Nucleus accumbens (tissue), 56 donors: Measurements from ENCODE around the gene MAPKAPK5.
"Not testable (repeated sequence)": the region's sequence is repeated elsewhere in the genome, so short reads cannot be mapped to it uniquely, and the experiment has no call there.

Experiments
- DNase-seq, 56 donors: peaks; one replicate each; lab custom pipeline; 2025; lab: John Stamatoyannopoulos, UW

The MAPKAPK5 gene, protein sequence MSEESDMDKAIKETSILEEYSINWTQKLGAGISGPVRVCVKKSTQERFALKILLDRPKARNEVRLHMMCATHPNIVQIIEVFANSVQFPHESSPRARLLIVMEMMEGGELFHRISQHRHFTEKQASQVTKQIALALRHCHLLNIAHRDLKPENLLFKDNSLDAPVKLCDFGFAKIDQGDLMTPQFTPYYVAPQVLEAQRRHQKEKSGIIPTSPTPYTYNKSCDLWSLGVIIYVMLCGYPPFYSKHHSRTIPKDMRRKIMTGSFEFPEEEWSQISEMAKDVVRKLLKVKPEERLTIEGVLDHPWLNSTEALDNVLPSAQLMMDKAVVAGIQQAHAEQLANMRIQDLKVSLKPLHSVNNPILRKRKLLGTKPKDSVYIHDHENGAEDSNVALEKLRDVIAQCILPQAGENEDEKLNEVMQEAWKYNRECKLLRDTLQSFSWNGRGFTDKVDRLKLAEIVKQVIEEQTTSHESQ

DNA sequence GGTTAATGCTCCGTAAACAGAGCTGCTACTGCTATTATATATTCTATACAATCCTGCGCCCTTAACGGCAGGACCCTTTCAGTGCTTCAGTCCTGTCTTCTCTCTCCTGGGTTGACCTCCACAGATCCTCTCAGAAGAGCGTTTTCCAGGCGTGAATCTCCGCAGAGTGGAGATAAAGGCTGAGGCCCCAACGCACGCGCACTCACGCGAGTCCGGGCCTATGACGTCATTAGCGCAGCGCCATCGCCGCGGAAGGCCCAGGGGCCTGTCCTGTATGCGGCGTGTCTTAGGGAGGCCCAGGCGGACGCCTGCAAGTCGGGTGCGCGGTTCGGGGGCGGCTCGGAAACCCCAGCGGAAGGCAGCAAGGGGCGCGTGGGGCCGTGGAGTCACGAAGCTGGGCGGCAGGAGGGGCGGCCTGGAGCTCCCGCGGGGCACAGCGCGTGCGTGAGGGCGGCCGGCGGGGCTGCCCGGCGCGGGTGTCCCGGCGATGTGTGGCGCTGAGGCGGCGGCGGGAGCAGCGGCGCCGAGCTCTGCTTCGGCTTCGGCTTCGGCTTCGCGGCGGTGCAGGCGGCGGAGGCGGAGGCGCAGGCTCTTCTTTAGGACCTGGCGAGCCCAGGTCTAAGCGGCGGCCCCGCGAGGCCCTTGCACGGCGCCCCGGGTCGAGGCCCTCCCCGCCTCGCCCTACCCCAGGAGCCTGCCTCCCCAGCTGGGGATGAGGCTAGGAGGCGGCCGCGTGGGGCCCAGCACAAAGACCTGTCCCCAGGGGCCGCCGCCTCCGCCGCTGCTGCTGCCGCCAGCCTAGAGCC, at the start of gene MAPKAPK5:
Gene MAPKAPK5 (plus strand): TSS at position 479 of the 806 bp plus-strand sequence. CDS start 506 bp downstream, outside the sequence.
- DNase-seq = peak in 55 of 56 donors; percentile 25 to 94 (median 86)

DNA sequence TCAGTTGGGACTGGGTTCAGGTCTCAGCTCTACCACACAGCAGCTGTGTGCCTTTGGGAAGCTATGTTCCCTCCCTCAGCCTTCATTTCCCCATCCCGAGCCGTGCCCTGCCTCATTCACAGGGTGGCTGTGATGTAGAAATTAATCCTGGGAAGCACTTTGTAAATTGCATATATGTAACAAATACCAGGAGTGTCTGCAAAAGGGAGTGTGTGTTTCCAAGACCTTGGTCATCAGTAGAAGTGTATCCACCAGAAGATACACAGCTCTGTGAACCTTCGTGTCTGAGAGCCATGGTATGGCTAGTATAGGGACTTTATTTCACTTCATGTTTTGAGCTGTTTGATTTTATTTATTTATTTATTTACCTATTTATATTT, 49.2 kb upstream of the MAPKAPK5 start:
- DNase-seq = no peak

DNA sequence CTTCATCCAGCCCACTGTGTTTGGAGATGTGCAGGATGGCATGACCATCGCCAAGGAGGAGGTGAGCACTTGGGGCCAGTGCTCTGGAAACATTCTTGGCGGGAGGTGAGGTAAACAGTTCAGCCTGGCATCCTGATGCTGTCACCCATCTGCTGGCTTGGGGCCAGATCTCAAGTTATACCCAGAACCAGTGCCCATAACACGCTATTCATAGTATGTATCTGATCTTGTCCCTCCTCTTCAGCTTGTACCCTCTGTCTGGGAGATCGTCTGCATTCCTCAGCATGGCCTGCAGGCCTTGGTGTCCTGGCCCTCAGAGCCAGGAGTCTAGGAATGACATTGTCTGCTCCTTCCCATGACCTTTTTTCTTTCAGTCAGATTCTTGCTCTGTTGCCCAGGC, 43.8 kb upstream of the MAPKAPK5 start:
- DNase-seq = no peak

GRCh38 chr12:111799758-111800157, 42.3 kb upstream of the MAPKAPK5 start:
- DNase-seq = no peak

DNA sequence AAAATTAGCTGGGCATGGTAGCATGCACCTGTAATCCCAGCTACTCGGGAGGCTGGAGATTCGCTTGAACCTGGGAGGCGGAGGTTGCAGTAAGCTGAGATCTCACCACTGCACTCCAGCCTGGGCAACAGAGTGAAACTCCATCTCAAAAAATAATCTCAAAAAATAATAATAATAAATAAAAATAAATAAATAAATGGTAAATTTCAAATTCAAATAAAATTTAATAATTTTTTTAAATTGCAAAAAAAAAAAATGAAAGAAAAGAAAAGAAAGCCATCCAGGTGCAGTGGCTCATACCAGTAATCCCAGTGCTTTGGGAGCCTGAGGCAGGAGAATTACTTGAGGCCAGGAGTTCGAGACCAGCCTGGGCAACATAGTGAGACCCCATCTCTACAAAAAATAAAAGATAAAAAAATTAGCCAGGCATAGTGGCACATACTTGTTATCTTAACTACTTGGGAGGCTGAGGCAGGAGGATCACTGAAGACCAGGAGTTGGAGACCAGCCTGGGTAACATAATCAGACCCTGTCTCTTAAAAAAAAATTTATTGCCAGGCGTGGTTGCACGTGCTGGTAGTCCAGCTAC, 38.9 kb upstream of the MAPKAPK5 start:
- DNase-seq = no peak

DNA sequence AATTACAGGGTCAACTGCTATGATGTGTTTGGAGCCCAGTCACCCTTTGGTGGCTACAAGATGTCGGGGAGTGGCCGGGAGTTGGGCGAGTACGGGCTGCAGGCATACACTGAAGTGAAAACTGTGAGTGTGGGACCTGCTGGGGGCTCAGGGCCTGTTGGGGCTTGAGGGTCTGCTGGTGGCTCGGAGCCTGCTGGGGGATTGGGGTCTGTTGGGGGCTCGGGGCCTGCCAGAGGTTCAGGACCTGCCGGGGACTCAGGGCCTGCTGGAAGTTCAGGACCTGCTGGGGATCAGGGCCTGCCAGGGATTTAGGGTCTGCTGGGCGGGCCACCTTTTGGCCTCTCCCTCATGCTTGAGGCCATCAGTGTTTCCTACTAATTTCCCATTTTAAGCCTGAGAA, 38.2 kb upstream of the MAPKAPK5 start:
- no peak for DNase-seq

GRCh38 chr12:111806304-111806703, 35.7 kb upstream of the MAPKAPK5 start:
- no peak for DNase-seq

DNA sequence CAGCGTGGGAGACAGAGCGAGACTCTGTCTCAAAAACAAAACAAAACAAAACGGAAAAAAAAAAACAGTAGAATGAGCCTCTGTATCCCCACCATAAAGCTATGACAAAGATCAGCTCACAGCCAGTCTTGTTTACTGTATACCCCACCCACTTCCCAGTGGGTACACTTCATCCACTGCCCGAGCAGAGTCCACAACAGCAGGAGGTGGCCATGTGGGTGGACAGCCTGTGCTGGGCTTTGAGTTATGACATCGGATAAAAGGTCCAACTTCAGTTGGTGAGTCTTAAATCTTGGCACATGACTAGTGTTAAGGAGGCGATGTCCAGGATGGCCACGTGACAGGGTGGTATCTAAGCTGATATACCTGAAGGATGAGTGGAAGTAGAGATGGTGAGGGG, 34.8 kb upstream of the MAPKAPK5 start:
- DNase-seq = no peak

- DNase-seq = peak in 52 of 56 donors; percentile 1 to 85 (median 48)
These were observed 28.9 kb upstream of the MAPKAPK5 start for GRCh38 chr12:111812881-111813741.

DNA sequence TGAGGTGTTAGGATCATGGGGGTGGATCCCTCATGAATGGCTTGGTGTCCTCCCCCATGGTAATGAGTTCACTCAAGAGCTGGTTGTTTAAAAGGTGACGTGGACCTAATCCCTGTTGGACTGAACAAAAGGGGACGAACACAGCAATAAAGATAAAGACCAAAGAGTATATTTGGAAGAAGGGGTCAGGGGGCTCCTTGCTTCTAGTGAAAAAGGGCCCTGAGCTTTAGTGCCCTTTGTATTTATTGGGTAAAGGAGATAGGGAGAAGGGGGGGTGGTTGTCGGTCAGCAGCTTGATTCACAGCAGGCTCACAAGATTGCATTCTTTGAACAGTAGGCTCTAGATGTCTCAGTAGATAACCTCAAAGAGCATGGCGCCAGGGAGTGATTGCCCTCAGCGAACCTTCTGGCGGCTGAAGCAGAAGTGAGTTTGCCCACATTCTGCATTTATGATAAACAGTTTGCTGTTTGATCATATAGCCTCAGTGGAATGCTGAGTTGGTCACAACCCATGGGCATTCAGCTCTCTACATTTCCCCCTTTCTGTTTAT, 25.9 kb upstream of the MAPKAPK5 start:
- DNase-seq = no peak

- not testable (repeated sequence) for DNase-seq
These were observed 25.1 kb upstream of the MAPKAPK5 start for GRCh38 chr12:111816898-111817297.

DNA sequence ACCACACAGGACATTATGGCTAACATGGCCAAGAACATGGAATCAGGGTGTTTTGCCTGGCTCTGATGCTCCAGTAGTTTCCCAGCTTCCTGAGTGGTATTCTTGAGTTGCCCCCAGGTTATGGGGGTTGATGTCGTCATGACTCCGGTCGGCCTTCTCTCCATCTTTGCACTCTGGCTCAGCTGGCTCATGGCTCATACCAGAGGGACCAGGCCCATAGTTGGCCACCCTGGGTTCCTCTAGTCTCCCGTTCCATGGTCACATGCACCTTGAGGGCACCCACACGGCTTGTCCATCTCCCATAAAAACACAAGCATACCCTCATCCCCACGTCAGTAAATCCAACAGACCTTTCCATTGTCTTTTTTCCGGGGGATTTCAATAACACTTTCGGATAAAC, 23.7 kb upstream of the MAPKAPK5 start:
- DNase-seq = no peak

GRCh38 chr12:111819191-111820158, 22.6 kb upstream of the MAPKAPK5 start:
- no peak for DNase-seq

- not testable (repeated sequence) for DNase-seq
These were observed 21.2 kb upstream of the MAPKAPK5 start for GRCh38 chr12:111820828-111821227.

DNA sequence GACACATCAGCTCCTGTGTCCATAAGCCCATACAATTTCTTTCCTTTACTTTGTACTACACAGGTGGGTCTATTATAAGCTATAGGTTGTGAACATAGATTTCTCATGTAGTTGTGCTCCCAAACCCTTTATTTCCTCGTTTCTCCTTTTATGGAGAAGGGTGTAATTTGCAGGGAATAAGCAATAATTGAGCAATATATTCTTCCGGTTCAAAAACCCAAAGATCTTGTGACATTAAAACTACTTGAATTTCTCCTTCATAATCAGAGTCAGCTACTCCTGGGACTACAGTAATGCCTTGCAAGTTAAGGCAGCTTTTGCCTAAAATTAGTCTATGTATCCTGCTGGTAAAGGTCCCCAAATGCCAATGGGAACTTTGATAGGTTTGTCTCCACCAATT, 19.1 kb upstream of the MAPKAPK5 start:
- DNase-seq = no peak

GRCh38 chr12:111823891-111824290, 18.1 kb upstream of the MAPKAPK5 start:
- DNase-seq = no peak

- DNase-seq = not testable (repeated sequence)
These were observed 17.7 kb upstream of the MAPKAPK5 start for GRCh38 chr12:111824312-111824711.

DNA sequence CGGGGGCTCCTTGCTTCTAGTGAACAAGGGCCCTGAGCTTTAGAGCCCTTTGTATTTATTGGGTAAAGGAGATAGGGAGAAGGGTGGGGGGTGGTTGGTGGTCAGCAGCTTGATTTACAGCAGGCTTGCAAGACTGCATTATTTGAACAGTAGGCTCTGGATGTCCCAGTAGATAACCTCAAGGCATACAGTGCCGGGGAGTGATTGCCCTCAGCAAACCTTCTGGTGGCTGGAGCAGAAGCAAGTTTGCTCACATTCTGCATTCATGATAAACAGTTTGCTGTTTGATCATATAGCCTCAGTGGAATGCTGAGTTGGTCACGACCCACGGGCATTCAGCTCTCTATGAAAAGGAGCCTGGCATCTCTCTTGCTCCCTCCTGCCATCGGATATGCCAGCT, 16.5 kb upstream of the MAPKAPK5 start:
- DNase-seq = no peak

DNA sequence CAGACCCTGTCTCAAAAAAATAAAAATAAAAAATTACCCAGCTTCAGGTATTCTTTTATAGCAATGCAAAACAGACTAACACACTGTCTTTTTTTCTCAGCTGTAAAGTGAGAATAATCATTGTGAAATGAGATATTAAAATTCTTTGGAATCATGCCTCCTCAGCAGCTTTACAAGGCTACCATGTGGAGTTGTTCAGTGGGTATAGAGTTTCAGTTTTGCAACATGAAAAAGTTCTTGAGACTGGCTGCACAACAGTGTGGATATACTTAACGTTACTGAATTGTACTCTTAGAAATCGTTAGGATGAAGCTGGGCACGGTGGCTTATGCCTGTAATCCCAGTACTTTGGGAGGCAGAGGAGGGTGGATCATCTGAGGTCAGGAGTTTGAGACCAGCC, 15.7 kb upstream of the MAPKAPK5 start:
- DNase-seq = no peak
